Measurements from ENCODE around the gene TEP1.
A peak's percentile ranks its signal among the peaks of the same experiment; 100 is the strongest.
"Not testable (repeated sequence)": the region's sequence is repeated elsewhere in the genome, so short reads cannot be mapped to it uniquely, and the experiment has no call there.

The TEP1 gene

GRCh38 chr14:20454516-20455354 is 41.4 kb upstream of the TEP1 start, which contains the start of the genes APEX1 and OSGEP:
Gene APEX1 (plus strand): TSS chr14:20455226. CDS start chr14:20455646, 420 bp downstream.
Gene OSGEP (minus strand): TSS chr14:20454812. CDS start chr14:20454683, 129 bp downstream.
- Histone ChIP-seq H3F3A (ENCODE audit: insufficient read depth) (peaks cover 26% of the 10 kb centered on the region), H3K9ac (ENCODE audit: low read length) (peak within 1 kb of the TSS; percentile 82), H4K20me1 (ENCODE audit: low read depth, low read length) (no peaks in the 10 kb centered on the region), H3K4me3 (ENCODE audit: insufficient read depth, low read length, poor library complexity, severe bottlenecking) (peak within 1 kb of the TSS; percentile 93), H3K27me3 (ENCODE audit: low read length) (no peaks in the 10 kb centered on the region), H3K27ac (ENCODE audit: low read depth, low read length) (peak within 1 kb of the TSS; percentile 81), H3K9me2 (replicated peaks; ENCODE audit: insufficient read depth, low read length) (no peaks in the 10 kb centered on the region), H3K4me2 (ENCODE audit: low read depth, low read length, poor library complexity, severe bottlenecking) (peak within 1 kb of the TSS; percentile 97), H3K36me3 (ENCODE audit: low read length) (peaks cover 13% of the 10 kb centered on the region), H3K79me2 (ENCODE audit: insufficient read depth, low read length) (peaks cover 34% of the 10 kb centered on the region), H2AFZ (ENCODE audit: low read depth, low read length, severe bottlenecking) (peak within 1 kb of the TSS; percentile 81), H3K9me3 (ENCODE audit: insufficient read depth, low read length) (no peaks in the 10 kb centered on the region)
- TF ChIP-seq, protein P1, sequence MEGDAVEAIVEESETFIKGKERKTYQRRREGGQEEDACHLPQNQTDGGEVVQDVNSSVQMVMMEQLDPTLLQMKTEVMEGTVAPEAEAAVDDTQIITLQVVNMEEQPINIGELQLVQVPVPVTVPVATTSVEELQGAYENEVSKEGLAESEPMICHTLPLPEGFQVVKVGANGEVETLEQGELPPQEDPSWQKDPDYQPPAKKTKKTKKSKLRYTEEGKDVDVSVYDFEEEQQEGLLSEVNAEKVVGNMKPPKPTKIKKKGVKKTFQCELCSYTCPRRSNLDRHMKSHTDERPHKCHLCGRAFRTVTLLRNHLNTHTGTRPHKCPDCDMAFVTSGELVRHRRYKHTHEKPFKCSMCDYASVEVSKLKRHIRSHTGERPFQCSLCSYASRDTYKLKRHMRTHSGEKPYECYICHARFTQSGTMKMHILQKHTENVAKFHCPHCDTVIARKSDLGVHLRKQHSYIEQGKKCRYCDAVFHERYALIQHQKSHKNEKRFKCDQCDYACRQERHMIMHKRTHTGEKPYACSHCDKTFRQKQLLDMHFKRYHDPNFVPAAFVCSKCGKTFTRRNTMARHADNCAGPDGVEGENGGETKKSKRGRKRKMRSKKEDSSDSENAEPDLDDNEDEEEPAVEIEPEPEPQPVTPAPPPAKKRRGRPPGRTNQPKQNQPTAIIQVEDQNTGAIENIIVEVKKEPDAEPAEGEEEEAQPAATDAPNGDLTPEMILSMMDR (IDR thresholded peaks at IDR 0.05; ENCODE audit: insufficient read depth, low read length, poor library complexity, severe bottlenecking) = no peak
- TF ChIP-seq EZH2phosphoT487 (conservative IDR thresholded peaks at IDR 0.05; ENCODE audit: low read length) = no peak

- H3K27ac ChIP-seq (ENCODE audit: low read depth, low read length); H3K27me3 ChIP-seq (ENCODE audit: low read length); H3K9me3 ChIP-seq (ENCODE audit: insufficient read depth, low read length); H4K20me1 ChIP-seq (ENCODE audit: low read depth, low read length); H3K4me3 ChIP-seq (ENCODE audit: insufficient read depth, low read length, poor library complexity, severe bottlenecking); H2AFZ ChIP-seq (ENCODE audit: low read depth, low read length, severe bottlenecking); H3K9ac ChIP-seq (ENCODE audit: low read length); H3K9me2 ChIP-seq (replicated peaks; ENCODE audit: insufficient read depth, low read length): not testable (repeated sequence)
- Histone ChIP-seq H3K4me2 (ENCODE audit: low read depth, low read length, poor library complexity, severe bottlenecking) (peak overlapping the region; percentile 6), H3K79me2 (ENCODE audit: insufficient read depth, low read length) (peaks cover 34% of the 10 kb centered on the region), H3K36me3 (ENCODE audit: low read length) (peaks cover 21% of the 10 kb centered on the region), H3F3A (ENCODE audit: insufficient read depth) (peaks cover 13% of the 10 kb centered on the region)
Measured at GRCh38 chr14:20452831-20453230, 39.5 kb upstream of the TEP1 start.

DNA sequence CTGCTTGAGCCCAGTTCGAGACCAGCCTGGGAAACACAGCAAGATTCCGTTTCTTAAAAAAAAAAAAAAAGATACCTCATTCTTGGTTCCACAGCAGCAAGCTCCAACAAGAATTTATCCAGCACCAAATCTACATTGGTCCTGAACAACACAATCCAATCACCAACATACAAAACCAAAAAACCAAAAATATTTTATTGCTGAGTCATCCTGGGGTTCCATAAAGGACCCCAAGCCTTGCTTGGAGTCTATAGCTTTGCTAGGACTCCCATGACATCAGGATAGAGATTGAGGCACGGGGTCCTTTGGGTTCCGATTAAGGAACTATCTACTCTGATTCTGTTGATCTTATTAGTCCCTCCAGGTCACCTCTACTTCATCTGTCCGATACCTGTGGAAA is 33.6 kb upstream of the TEP1 start:
- no peaks in the 10 kb centered on the region for H3F3A ChIP-seq (ENCODE audit: insufficient read depth)
- no peaks in the 10 kb centered on the region for H3K27me3 ChIP-seq (ENCODE audit: low read length)
- no peaks in the 10 kb centered on the region for H3K79me2 ChIP-seq (ENCODE audit: insufficient read depth, low read length)
- H4K20me1 ChIP-seq (ENCODE audit: low read depth, low read length) = no peaks in the 10 kb centered on the region
- H3K4me3 ChIP-seq (ENCODE audit: insufficient read depth, low read length, poor library complexity, severe bottlenecking) = no peak overlapping the region
- H3K27ac ChIP-seq (ENCODE audit: low read depth, low read length) = no peak overlapping the region
- H2AFZ ChIP-seq (ENCODE audit: low read depth, low read length, severe bottlenecking) = no peak overlapping the region
- no peak overlapping the region for H3K4me2 ChIP-seq (ENCODE audit: low read depth, low read length, poor library complexity, severe bottlenecking)
- no peaks in the 10 kb centered on the region for H3K9me3 ChIP-seq (ENCODE audit: insufficient read depth, low read length)
- TF ChIP-seq, protein P1 (IDR thresholded peaks at IDR 0.05; ENCODE audit: insufficient read depth, low read length, poor library complexity, severe bottlenecking) = no peak
- no peak for TF ChIP-seq EZH2phosphoT487 (conservative IDR thresholded peaks at IDR 0.05; ENCODE audit: low read length)
- no peak overlapping the region for H3K9ac ChIP-seq (ENCODE audit: low read length)
- H3K9me2 ChIP-seq (replicated peaks; ENCODE audit: insufficient read depth, low read length) = no peaks in the 10 kb centered on the region
- H3K36me3 ChIP-seq (ENCODE audit: low read length) = peaks cover 22% of the 10 kb centered on the region; the same call in 1 of the 2 replicates

- peaks cover 12% of the 10 kb centered on the region; the same call in 1 of the 2 replicates for H3K36me3 ChIP-seq (ENCODE audit: low read length)
- H4K20me1 ChIP-seq (ENCODE audit: low read depth, low read length); H3F3A ChIP-seq (ENCODE audit: insufficient read depth); H3K27ac ChIP-seq (ENCODE audit: low read depth, low read length); H3K9me3 ChIP-seq (ENCODE audit: insufficient read depth, low read length); H3K27me3 ChIP-seq (ENCODE audit: low read length); H3K79me2 ChIP-seq (ENCODE audit: insufficient read depth, low read length); H3K4me2 ChIP-seq (ENCODE audit: low read depth, low read length, poor library complexity, severe bottlenecking); H2AFZ ChIP-seq (ENCODE audit: low read depth, low read length, severe bottlenecking); H3K9me2 ChIP-seq (replicated peaks; ENCODE audit: insufficient read depth, low read length); H3K9ac ChIP-seq (ENCODE audit: low read length); H3K4me3 ChIP-seq (ENCODE audit: insufficient read depth, low read length, poor library complexity, severe bottlenecking): not testable (repeated sequence)
Measured at GRCh38 chr14:20443650-20444049, 30.3 kb upstream of the TEP1 start.

All from SU-DHL-6 (cell line).